GM18873 (cell line): Measurements from ENCODE around the gene PEMT.

Experiments used
- ATAC-seq: cut with Tn5 transposase; IDR thresholded peaks from one replicate; pipeline ENCODE4 v1.9.1; 2021; ENCODE audit warnings: mild to moderate bottlenecking, moderate library complexity, moderate number of reproducible peaks; ENCODE audit not compliant: unreplicated experiment, low FRiP score

PEMT gene

GRCh38 chr17:17538417-17539391, 52.8 kb downstream of the PEMT start:
- ATAC-seq, result no peak

- ATAC-seq, result no peak
Measured at GRCh38 chr17:17537311-17538099, 54.0 kb downstream of the PEMT start.

- ATAC-seq, result no peak
Measured at GRCh38 chr17:17536702-17537101, 54.8 kb downstream of the PEMT start.

GRCh38 chr17:17535957-17536356, 55.6 kb downstream of the PEMT start:
- ATAC-seq, result no peak

- ATAC-seq, result no peak
Measured at GRCh38 chr17:17533901-17534441, 57.5 kb downstream of the PEMT start.

- ATAC-seq, result no peak
Measured at GRCh38 chr17:17532991-17533390, 58.5 kb downstream of the PEMT start.

GRCh38 chr17:17531156-17531555, 60.4 kb downstream of the PEMT start:
- no peak for ATAC-seq

- no peak for ATAC-seq
Measured at GRCh38 chr17:17528696-17529652, 62.5 kb downstream of the PEMT start.

GRCh38 chr17:17527956-17528500, 63.5 kb downstream of the PEMT start:
- no peak for ATAC-seq

GRCh38 chr17:17527534-17527933, 64.0 kb downstream of the PEMT start:
- ATAC-seq, result no peak

GRCh38 chr17:17526369-17526768, 65.1 kb downstream of the PEMT start:
- ATAC-seq, result no peak

- no peak for ATAC-seq
Measured at GRCh38 chr17:17525956-17526355, 65.6 kb downstream of the PEMT start.

GRCh38 chr17:17525311-17525710, 66.2 kb downstream of the PEMT start:
- ATAC-seq, result no peak

GRCh38 chr17:17523731-17524490, 67.6 kb downstream of the PEMT start:
- ATAC-seq, result no peak

- no peak for ATAC-seq
Measured at GRCh38 chr17:17523001-17523730, 68.3 kb downstream of the PEMT start.

GRCh38 chr17:17520599-17521232, 70.8 kb downstream of the PEMT start:
- no peak for ATAC-seq

- no peak for ATAC-seq
Measured at GRCh38 chr17:17519886-17520285, 71.6 kb downstream of the PEMT start.

- no peak for ATAC-seq
Measured at GRCh38 chr17:17518951-17519350, 72.6 kb downstream of the PEMT start.
